Breast epithelium (tissue), 3 donors: Measurements from ENCODE around the gene ZBTB40.

Experiments used
- POLR2A ChIP-seq: fragments of 450-650 bp; IDR thresholded peaks from one replicate; pipeline ENCODE4 v1.6.1; 2016; ENCODE audit warnings: antibody characterized with exemption, mild to moderate bottlenecking, moderate library complexity
- POLR2AphosphoS5 ChIP-seq, 3 donors: sonication (generic); formaldehyde crosslinking; IDR thresholded peaks; one replicate each; pipeline ENCODE4 v1.6.1; 2017; ENCODE audit warnings: antibody characterized with exemption in 3 of 3
- TF ChIP-seq, protein P1 (sequence below), 3 donors: fragments of 450-650 bp; IDR thresholded peaks; one replicate each; pipeline ENCODE4 v1.5.1; 2016 to 2017; ENCODE audit warnings: antibody characterized with exemption in 3 of 3, mild to moderate bottlenecking in 3 of 3, moderate library complexity in 3 of 3

DNA sequence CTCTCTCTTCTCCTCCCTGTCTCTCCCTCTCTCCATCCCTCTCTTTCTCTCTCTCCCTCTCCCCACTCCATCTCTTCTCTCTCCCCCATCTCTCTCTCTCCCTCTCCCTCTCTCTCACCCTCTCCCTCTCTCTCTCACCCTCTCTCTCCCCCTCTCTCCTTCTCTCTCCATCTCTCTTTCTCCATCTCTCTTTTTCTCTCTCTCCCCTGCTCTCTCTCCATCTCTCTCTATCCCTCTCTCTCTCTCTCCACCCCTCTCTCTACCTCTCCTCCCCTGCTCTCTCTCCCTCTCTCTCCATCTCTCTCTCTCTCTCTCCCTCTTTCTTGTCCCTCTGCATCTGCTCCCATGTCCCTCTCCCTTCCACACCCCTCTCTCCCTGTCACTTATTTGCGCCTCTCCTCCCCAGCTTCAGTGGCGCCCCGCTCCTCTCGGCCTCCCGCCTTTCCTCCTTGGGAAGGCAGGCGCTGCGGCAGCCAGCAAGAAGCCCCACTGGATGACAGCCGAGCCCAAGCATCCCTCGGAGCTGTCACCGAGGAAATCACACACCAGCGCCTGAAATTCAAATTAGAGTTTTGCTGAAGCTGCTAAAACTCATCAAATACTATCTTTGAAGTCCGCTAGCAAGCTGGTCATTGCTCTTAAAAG, 96.3 kb downstream of the ZBTB40 start:
- TF ChIP-seq, protein P1, sequence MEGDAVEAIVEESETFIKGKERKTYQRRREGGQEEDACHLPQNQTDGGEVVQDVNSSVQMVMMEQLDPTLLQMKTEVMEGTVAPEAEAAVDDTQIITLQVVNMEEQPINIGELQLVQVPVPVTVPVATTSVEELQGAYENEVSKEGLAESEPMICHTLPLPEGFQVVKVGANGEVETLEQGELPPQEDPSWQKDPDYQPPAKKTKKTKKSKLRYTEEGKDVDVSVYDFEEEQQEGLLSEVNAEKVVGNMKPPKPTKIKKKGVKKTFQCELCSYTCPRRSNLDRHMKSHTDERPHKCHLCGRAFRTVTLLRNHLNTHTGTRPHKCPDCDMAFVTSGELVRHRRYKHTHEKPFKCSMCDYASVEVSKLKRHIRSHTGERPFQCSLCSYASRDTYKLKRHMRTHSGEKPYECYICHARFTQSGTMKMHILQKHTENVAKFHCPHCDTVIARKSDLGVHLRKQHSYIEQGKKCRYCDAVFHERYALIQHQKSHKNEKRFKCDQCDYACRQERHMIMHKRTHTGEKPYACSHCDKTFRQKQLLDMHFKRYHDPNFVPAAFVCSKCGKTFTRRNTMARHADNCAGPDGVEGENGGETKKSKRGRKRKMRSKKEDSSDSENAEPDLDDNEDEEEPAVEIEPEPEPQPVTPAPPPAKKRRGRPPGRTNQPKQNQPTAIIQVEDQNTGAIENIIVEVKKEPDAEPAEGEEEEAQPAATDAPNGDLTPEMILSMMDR (IDR thresholded peaks at IDR 0.05): no peak
- no peak for TF ChIP-seq POLR2A
- no peak for TF ChIP-seq POLR2AphosphoS5 (IDR thresholded peaks at IDR 0.05)
